ENCODE data around the gene MMS22L. TPM values are rescaled to one million over a fixed set of nuclear protein-coding genes. Genes with fewer than 3 reads are reported as not detected.

The MMS22L gene
- total RNA-seq, 1 experiment from 2014 or later: 10.7 TPM

- in situ Hi-C loops (cut with HindIII; ENCODE audit: low pct_unique_long_range_greater_than_20kb, low sequenced_read_pairs): no loop called here
- no peak for DNase-seq (ENCODE audit: low read depth)
These were observed 20.3 kb downstream of the MMS22L start for GRCh38 chr6:97262676-97263075.

DNA sequence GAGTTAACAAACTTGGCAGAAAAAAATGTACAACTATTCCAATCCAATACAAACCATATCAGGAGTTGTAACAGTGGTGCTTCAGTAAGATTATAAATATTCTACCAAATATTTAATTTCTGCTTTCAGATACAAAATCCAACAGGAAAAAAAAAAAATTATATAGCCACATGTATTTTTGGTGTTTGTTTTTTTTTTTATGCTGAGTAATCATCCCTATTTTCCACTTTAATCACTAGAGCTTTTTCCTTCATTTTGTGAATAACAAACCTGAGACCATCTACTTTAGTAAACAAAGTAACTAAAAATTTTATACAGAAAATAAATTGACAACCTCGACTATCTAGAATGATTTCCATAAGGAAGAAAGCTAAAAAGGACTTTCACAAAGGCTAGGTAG, 36.2 kb downstream of the MMS22L start:
- DNase-seq (ENCODE audit: low read depth): no peak
- in situ Hi-C loops (cut with HindIII; ENCODE audit: low pct_unique_long_range_greater_than_20kb, low sequenced_read_pairs): no loop called here

- in situ Hi-C loops (cut with HindIII; ENCODE audit: low pct_unique_long_range_greater_than_20kb, low sequenced_read_pairs): no loop called here
- DNase-seq (ENCODE audit: low read depth): peak; percentile 7
These were observed 42.8 kb downstream of the MMS22L start for GRCh38 chr6:97240222-97240621.

- DNase-seq (ENCODE audit: low read depth): no peak
- in situ Hi-C loops (cut with HindIII; ENCODE audit: low pct_unique_long_range_greater_than_20kb, low sequenced_read_pairs): no loop called here
These were observed 51.1 kb downstream of the MMS22L start for GRCh38 chr6:97231911-97232310.

GRCh38 chr6:97222903-97223302, 60.1 kb downstream of the MMS22L start:
- no peak for DNase-seq (ENCODE audit: low read depth)
- in situ Hi-C loops (cut with HindIII; ENCODE audit: low pct_unique_long_range_greater_than_20kb, low sequenced_read_pairs): no loop called here

GRCh38 chr6:97218912-97219311, 64.1 kb downstream of the MMS22L start:
- DNase-seq (ENCODE audit: low read depth): no peak
- in situ Hi-C loops (cut with HindIII; ENCODE audit: low pct_unique_long_range_greater_than_20kb, low sequenced_read_pairs): no loop called here

DNA sequence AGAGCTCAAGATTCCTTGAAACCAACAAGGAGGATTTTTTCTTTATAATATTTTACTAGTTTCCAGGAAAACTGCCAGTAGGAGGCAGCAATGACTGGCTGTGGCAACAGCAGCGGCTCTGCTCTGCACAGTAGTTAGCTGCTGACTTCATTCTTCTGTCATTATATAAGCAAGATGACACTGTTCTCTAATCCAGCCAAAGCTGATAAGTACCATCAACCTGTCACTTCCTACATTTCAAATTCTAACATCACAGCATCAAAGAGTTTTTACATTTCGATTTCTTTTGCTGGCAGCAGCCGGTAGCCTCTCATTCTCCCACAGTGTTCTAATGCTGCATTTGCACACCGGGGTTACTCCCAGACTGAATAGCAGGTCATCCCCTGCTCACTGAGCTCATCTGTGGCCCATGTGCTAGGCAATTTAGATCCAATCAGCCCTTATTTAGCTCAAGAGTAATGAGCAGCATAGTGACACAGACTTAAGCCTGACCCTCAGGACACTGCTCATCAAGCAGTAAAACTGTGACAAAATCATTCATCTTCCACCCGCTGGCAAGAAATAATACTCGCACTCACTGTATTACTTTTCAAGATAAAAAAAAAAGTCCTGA, 67.8 kb downstream of the MMS22L start:
- DNase-seq (ENCODE audit: low read depth): peak; percentile 30
- in situ Hi-C loops (cut with HindIII; ENCODE audit: low pct_unique_long_range_greater_than_20kb, low sequenced_read_pairs): no loop called here

- in situ Hi-C loops (cut with HindIII; ENCODE audit: low pct_unique_long_range_greater_than_20kb, low sequenced_read_pairs): no loop called here
- DNase-seq (ENCODE audit: low read depth): no peak
These were observed 68.3 kb downstream of the MMS22L start for GRCh38 chr6:97214671-97215070.

DNA sequence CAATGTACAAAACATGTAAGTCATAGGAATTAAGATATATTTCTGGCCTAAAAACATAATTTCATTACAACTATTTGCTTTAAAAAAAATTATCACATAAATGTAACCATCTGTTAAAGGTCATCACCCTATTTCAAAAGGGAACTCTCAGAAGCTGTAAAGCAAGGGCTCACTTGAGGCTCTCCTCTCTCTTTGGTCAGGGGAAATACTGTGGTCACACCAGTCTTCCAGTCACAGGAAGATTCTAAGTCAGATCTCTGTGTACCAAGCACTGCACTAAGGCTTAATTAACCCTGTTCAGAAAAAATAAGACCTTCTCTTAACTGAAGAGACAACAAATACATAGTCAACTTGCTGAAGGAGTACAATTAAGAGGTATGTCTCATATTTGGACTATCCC, 75.6 kb downstream of the MMS22L start:
- DNase-seq (ENCODE audit: low read depth): no peak
- in situ Hi-C loops (cut with HindIII; ENCODE audit: low pct_unique_long_range_greater_than_20kb, low sequenced_read_pairs): no loop called here

GRCh38 chr6:97205966-97206365, 77.0 kb downstream of the MMS22L start:
- in situ Hi-C loops (cut with HindIII; ENCODE audit: low pct_unique_long_range_greater_than_20kb, low sequenced_read_pairs): no loop called here

DNA sequence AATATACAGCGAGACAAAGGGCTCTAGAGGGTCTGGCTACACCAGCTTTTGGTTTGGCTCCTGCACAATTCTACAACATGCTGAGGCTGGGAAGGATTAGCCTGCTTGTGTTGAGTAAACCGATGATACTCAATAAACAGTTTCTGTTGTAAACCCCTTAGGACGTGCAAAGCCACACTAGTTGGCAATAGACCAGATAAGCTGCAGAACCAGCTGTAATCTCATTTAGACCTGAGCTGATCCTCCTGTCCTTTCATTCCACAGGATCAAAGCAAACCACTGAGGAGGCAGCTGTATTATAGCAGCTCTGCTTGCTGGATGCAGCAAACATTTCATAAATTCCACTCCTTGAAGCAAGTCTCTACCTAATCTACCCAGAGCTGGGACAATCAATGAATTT, 79.7 kb downstream of the MMS22L start:
- DNase-seq (ENCODE audit: low read depth): no peak
- in situ Hi-C loops (cut with HindIII; ENCODE audit: low pct_unique_long_range_greater_than_20kb, low sequenced_read_pairs): no loop called here

More at GRCh38 chr6:97205966-97206365, 77.0 kb downstream of the MMS22L start:
- DNase-seq (ENCODE audit: low read depth): no peak

DNA sequence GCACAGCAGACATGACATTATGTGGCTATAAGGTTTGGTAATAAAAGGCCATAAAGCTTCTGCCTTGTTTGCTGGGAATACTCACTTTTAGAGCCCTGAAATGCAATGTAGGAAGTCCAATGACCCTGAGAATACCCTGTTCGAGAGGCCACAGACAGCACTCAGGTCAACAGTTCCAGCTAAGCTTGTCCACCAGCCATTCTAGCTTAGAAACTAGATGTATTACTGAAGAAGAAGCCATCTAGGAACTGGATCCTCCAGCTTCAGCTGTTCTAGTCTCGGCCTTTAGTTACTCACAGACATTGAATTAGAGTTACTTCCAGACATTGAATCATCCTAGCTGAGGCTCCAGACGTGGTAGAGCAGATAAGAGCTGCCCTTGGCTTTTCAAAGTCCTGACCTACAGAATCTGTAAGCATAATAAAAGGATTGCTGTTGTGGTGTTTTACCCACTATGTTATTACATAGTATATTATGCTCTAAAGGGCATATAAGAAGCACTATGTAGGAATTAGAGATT, 84.9 kb downstream of the MMS22L start:
- in situ Hi-C loops (cut with HindIII; ENCODE audit: low pct_unique_long_range_greater_than_20kb, low sequenced_read_pairs): no loop called here

GRCh38 chr6:97195117-97195516, 87.9 kb downstream of the MMS22L start:
- in situ Hi-C loops (cut with HindIII; ENCODE audit: low pct_unique_long_range_greater_than_20kb, low sequenced_read_pairs): no loop called here
- no peak for DNase-seq (ENCODE audit: low read depth)

More for the DNA sequence above, 84.9 kb downstream of the MMS22L start:
- DNase-seq (ENCODE audit: low read depth): no peak

GRCh38 chr6:97189767-97190166, 93.2 kb downstream of the MMS22L start:
- no peak for DNase-seq (ENCODE audit: low read depth)
- in situ Hi-C loops (cut with HindIII; ENCODE audit: low pct_unique_long_range_greater_than_20kb, low sequenced_read_pairs): no loop called here

DNA sequence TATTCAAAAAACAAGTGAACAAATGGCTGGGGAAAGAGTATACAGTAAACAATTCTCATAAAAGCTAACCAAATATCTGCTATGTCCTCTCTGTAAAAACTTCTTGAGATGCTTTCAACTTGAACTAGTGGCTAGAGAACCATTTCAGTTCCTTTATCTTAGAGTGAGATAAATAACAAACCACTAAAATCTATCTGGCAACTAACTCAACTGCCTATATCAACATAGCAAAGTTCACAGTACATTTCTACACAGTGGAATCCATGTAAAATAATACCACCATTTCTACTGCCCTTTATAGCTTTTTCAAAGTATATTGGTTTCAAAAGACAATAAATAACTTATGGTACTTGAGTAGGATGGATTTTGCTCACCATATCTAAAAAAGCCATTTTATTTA, 95.1 kb downstream of the MMS22L start:
- DNase-seq (ENCODE audit: low read depth): no peak
- in situ Hi-C loops (cut with HindIII; ENCODE audit: low pct_unique_long_range_greater_than_20kb, low sequenced_read_pairs): no loop called here

GRCh38 chr6:97186416-97186999, 96.5 kb downstream of the MMS22L start:
- in situ Hi-C loops (cut with HindIII; ENCODE audit: low pct_unique_long_range_greater_than_20kb, low sequenced_read_pairs): no loop called here
- DNase-seq (ENCODE audit: low read depth): peak; percentile 29

GRCh38 chr6:97177905-97178304, 105.1 kb downstream of the MMS22L start:
- in situ Hi-C loops (cut with HindIII; ENCODE audit: low pct_unique_long_range_greater_than_20kb, low sequenced_read_pairs): no loop called here
- no peak for DNase-seq (ENCODE audit: low read depth)

- in situ Hi-C loops (cut with HindIII; ENCODE audit: low pct_unique_long_range_greater_than_20kb, low sequenced_read_pairs): no loop called here
- no peak for DNase-seq (ENCODE audit: low read depth)
These were observed 106.5 kb downstream of the MMS22L start for GRCh38 chr6:97176468-97176867.

DNA sequence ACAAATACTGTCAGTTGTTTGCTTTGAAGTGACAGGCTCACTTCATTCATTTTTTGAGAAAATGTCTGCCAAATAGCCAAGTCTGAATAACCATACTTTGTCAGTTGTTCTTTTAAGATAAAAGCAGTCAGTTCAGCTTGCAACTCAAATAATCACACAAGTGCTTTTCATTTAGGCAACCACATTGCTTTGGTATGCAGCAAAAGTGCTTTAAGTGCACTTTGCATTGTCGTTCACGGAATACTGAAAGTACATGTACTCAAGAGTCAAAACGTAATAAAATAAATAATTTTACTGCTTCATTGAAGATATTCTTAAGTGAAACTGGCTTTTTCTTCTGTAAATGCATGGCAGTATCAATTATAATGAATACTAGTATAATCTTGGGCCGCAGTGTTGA, 107.2 kb downstream of the MMS22L start:
- in situ Hi-C loops (cut with HindIII; ENCODE audit: low pct_unique_long_range_greater_than_20kb, low sequenced_read_pairs): no loop called here
- DNase-seq (ENCODE audit: low read depth): no peak

GRCh38 chr6:97174471-97174870, 108.5 kb downstream of the MMS22L start:
- DNase-seq (ENCODE audit: low read depth): no peak
- in situ Hi-C loops (cut with HindIII; ENCODE audit: low pct_unique_long_range_greater_than_20kb, low sequenced_read_pairs): no loop called here
